Measurements from ENCODE around the gene LRP1. TPM values are rescaled to one million over a fixed set of nuclear protein-coding genes. Genes with fewer than 3 reads are reported as not detected.
A peak's percentile ranks its signal among the peaks of the same experiment; 100 is the strongest.

The LRP1 gene
- total RNA-seq, 1 experiment from 2014 or later, result 14.7 TPM

DNA sequence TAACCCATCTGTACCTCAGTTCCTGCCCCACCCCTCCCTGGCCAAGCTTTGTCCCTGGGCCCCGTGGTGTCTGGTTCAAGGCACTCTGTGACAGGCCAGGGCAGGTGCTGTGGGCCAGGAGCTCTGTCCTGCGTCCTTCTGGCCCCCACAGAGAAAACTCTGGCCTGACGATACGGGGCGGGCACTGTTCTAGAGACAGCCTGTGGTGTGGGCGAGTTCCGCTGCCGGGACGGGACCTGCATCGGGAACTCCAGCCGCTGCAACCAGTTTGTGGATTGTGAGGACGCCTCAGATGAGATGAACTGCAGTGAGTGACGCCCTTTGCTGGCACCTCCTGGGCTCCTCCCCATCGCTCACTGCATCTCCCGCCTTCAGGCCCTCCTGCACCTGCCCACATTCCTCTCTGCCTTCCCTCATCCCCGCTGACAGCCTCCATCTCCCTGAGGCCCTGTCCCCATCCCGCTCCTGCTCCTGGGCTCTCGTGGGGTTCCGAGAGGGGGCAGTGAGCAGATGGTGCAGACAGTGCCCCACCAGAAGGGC lies 65.5 kb downstream of the LRP1 start:
- H3K4me1 ChIP-seq (ENCODE audit: insufficient read depth, low read length), result no peaks in the 10 kb centered on the region
- no peak overlapping the region for H2AFZ ChIP-seq (ENCODE audit: low read length)
- peaks cover 8% of the 10 kb centered on the region; the same call in 1 of the 2 replicates for H3K36me3 ChIP-seq (ENCODE audit: low read depth, low read length)
- H3F3A ChIP-seq (ENCODE audit: low read length, unreplicated experiment), result no peaks in the 10 kb centered on the region
- no peak for ATAC-seq
- H3K4me3 ChIP-seq (ENCODE audit: low read length), result no peak overlapping the region
- H3K27ac ChIP-seq (ENCODE audit: low read length), result no peak overlapping the region
- TF ChIP-seq EZH2phosphoT487 (IDR thresholded peaks at IDR 0.05; ENCODE audit: borderline replicate concordance, low read length) (no peak), EZH2 (IDR thresholded peaks at IDR 0.05; ENCODE audit: low read length, unreplicated experiment) (no peak)
- TF ChIP-seq, protein P1, sequence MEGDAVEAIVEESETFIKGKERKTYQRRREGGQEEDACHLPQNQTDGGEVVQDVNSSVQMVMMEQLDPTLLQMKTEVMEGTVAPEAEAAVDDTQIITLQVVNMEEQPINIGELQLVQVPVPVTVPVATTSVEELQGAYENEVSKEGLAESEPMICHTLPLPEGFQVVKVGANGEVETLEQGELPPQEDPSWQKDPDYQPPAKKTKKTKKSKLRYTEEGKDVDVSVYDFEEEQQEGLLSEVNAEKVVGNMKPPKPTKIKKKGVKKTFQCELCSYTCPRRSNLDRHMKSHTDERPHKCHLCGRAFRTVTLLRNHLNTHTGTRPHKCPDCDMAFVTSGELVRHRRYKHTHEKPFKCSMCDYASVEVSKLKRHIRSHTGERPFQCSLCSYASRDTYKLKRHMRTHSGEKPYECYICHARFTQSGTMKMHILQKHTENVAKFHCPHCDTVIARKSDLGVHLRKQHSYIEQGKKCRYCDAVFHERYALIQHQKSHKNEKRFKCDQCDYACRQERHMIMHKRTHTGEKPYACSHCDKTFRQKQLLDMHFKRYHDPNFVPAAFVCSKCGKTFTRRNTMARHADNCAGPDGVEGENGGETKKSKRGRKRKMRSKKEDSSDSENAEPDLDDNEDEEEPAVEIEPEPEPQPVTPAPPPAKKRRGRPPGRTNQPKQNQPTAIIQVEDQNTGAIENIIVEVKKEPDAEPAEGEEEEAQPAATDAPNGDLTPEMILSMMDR (conservative IDR thresholded peaks at IDR 0.05; ENCODE audit: low read depth, low read length), result no peak
- CTCF ChIA-PET, result no interaction called here
- no peaks in the 10 kb centered on the region for H3K27me3 ChIP-seq (ENCODE audit: low read length)
- no peaks in the 10 kb centered on the region for H4K20me1 ChIP-seq (ENCODE audit: low read length)
- no peak for DNase-seq
- no peaks in the 10 kb centered on the region for H3K9me3 ChIP-seq (ENCODE audit: low read length)
- H3K79me2 ChIP-seq (ENCODE audit: low read length), result no peaks in the 10 kb centered on the region
- no peak overlapping the region for H3K9ac ChIP-seq (ENCODE audit: low read length)
- POLR2A ChIA-PET (ENCODE audit: unreplicated experiment), result no interaction called here
- BruUV-seq (replicated peaks), result TSS peak; percentile 13
- intact Hi-C loops (cut with micrococcal nuclease), result no loop called here
- no peaks in the 10 kb centered on the region for H3K9me2 ChIP-seq (replicated peaks; ENCODE audit: low read length)
- H3K4me2 ChIP-seq (ENCODE audit: low read length), result no peak overlapping the region

DNA sequence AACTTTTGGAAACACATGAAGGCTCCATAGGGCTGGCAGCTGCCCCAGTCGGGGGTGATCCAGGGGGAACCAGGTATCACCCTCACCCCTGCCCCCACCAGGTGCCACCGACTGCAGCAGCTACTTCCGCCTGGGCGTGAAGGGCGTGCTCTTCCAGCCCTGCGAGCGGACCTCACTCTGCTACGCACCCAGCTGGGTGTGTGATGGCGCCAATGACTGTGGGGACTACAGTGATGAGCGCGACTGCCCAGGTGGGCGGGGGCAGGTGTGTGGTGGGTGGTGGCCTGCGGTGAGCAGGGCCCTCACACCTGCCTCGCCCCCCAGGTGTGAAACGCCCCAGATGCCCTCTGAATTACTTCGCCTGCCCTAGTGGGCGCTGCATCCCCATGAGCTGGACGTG lies 66.0 kb downstream of the LRP1 start:
- Histone ChIP-seq H3K4me3 (ENCODE audit: low read length) (no peak overlapping the region), H3K9ac (ENCODE audit: low read length) (no peak overlapping the region), H3K36me3 (ENCODE audit: low read depth, low read length) (peaks cover 8% of the 10 kb centered on the region; the same call in 1 of the 2 replicates), H3K4me1 (ENCODE audit: insufficient read depth, low read length) (no peaks in the 10 kb centered on the region), H3K79me2 (ENCODE audit: low read length) (no peaks in the 10 kb centered on the region), H3K4me2 (ENCODE audit: low read length) (no peak overlapping the region), H3K27ac (ENCODE audit: low read length) (no peak overlapping the region), H4K20me1 (ENCODE audit: low read length) (no peaks in the 10 kb centered on the region), H3K27me3 (ENCODE audit: low read length) (no peaks in the 10 kb centered on the region), H3F3A (ENCODE audit: low read length, unreplicated experiment) (no peaks in the 10 kb centered on the region), H2AFZ (ENCODE audit: low read length) (no peak overlapping the region), H3K9me3 (ENCODE audit: low read length) (no peaks in the 10 kb centered on the region), H3K9me2 (replicated peaks; ENCODE audit: low read length) (no peaks in the 10 kb centered on the region)
- ChIA-PET POLR2A (ENCODE audit: unreplicated experiment) (no interaction called here), CTCF (no interaction called here)
- no TSS peak for BruUV-seq (replicated peaks)
- DNase-seq, result no peak
- intact Hi-C loops (cut with micrococcal nuclease), result no loop called here
- ATAC-seq, result no peak
- TF ChIP-seq, protein P1 (conservative IDR thresholded peaks at IDR 0.05; ENCODE audit: low read depth, low read length), result no peak
- no peak for TF ChIP-seq EZH2 (IDR thresholded peaks at IDR 0.05; ENCODE audit: low read length, unreplicated experiment)
- TF ChIP-seq EZH2phosphoT487 (IDR thresholded peaks at IDR 0.05; ENCODE audit: borderline replicate concordance, low read length), result no peak

DNA sequence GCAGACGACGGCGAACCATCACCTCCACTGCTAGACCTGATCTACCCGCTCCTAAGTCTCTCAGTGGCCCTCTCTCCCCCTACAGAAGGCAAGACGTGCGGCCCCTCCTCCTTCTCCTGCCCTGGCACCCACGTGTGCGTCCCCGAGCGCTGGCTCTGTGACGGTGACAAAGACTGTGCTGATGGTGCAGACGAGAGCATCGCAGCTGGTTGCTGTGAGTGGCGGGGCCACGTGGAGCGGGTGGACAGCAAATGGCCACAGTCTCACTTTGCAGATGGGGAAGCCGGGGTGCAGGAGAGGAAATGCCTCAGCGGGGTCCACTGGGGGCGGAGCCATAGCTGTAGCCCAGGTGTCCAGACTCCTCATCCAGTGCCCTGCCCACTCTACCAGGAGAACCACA lies 66.9 kb downstream of the LRP1 start:
- Histone ChIP-seq H3K36me3 (ENCODE audit: low read depth, low read length) (peaks cover 8% of the 10 kb centered on the region; the same call in 1 of the 2 replicates), H3K4me1 (ENCODE audit: insufficient read depth, low read length) (no peaks in the 10 kb centered on the region), H3K27ac (ENCODE audit: low read length) (no peak overlapping the region), H2AFZ (ENCODE audit: low read length) (no peak overlapping the region), H3K9ac (ENCODE audit: low read length) (no peak overlapping the region), H3K4me2 (ENCODE audit: low read length) (no peak overlapping the region), H3F3A (ENCODE audit: low read length, unreplicated experiment) (no peaks in the 10 kb centered on the region), H3K27me3 (ENCODE audit: low read length) (no peaks in the 10 kb centered on the region), H3K9me2 (replicated peaks; ENCODE audit: low read length) (no peaks in the 10 kb centered on the region), H3K79me2 (ENCODE audit: low read length) (no peaks in the 10 kb centered on the region), H3K4me3 (ENCODE audit: low read length) (no peak overlapping the region), H4K20me1 (ENCODE audit: low read length) (no peaks in the 10 kb centered on the region), H3K9me3 (ENCODE audit: low read length) (no peaks in the 10 kb centered on the region)
- ATAC-seq, result no peak
- intact Hi-C loops (cut with micrococcal nuclease), result no loop called here
- POLR2A ChIA-PET (ENCODE audit: unreplicated experiment), result no interaction called here
- no peak for DNase-seq
- CTCF ChIA-PET, result no interaction called here
- TF ChIP-seq, protein P1 (conservative IDR thresholded peaks at IDR 0.05; ENCODE audit: low read depth, low read length), result no peak
- no TSS peak for BruUV-seq (replicated peaks)
